Measurements from ENCODE around the gene SOWAHD.
A peak's percentile ranks its signal among the peaks of the same experiment; 100 is the strongest.

SOWAHD gene

DNA sequence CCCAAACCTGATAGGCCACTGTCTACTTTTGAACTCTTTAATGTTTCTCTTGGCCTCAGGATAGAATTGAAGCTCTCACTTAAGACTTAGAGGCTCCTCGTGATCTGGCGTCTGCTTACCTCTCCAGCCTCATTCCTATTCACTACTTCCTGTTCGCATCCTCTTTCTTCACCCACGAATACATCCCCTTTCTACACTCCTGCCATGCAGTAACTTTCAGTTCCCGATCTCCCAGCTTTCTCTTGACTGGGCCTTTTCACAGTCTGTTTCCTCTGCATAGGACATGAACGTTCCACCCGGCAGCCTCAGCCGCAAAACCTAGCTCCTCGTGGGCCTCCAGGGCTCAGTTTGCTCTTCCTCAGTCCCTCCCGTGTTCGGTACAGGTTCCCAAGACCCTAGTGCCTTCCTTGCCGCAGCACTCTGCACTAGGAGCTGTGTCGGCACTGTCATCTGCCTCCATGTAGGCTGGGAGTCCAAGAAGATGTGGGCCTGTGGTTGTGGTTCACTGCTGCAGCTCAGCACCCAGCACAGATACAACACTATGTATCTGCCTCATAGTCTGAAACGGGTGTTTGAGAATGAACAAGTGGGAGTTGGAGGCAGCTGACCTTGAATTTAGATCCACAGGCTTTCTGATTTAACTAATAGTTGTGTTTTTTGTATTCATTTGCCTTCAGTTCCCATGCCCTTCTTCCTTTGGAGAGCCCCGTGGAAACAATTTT, 17.3 kb downstream of the SOWAHD start:
- no peaks in the 10 kb centered on the region for H3K4me1 ChIP-seq (ENCODE audit: control insufficient read depth, insufficient read depth, low read depth, low read length)
- peaks cover 0 to 5% of the 10 kb centered on the region in 2 experiments for H3K36me3 ChIP-seq (ENCODE audit: control insufficient read depth in 1 of 2, insufficient read depth in 2 of 2, low read depth in 1 of 2, low read length in 2 of 2)
- no peaks in the 10 kb centered on the region for H3K79me1 ChIP-seq (replicated peaks; ENCODE audit: low read length, poor library complexity, severe bottlenecking)
- no peak overlapping the region for H2AFZ ChIP-seq (ENCODE audit: low read depth, low read length)
- H3K9ac ChIP-seq (ENCODE audit: low read length): no peak overlapping the region
- H2BK12ac ChIP-seq (ENCODE audit: low read length in 2 of 2): no peak overlapping the region
- WGBS: 88% methylated on average over 10 of the region's 15 CpGs
- no peak overlapping the region for H3K18ac ChIP-seq (ENCODE audit: low read depth in 1 of 2, low read length in 2 of 2)
- no peaks in the 10 kb centered on the region for H3K9me3 ChIP-seq (ENCODE audit: control insufficient read depth, low read length)
- H3K4ac ChIP-seq (ENCODE audit: low read depth in 1 of 2, low read length in 2 of 2): no peak overlapping the region
- no peak overlapping the region for H2BK120ac ChIP-seq (ENCODE audit: low read depth, low read length)
- no peak overlapping the region for H2AK5ac ChIP-seq (ENCODE audit: low read length, severe bottlenecking)
- no peak overlapping the region for H3K14ac ChIP-seq (ENCODE audit: low read length in 2 of 2)
- no peak overlapping the region for H3K23ac ChIP-seq (ENCODE audit: low read length in 2 of 2)
- H3K4me3 ChIP-seq (ENCODE audit: insufficient read depth in 1 of 2, low read depth in 1 of 2, low read length in 2 of 2): no peak overlapping the region
- H3K27ac ChIP-seq (ENCODE audit: low read length, poor library complexity, severe bottlenecking): no peak overlapping the region
- no peak overlapping the region for H2BK15ac ChIP-seq (ENCODE audit: low read depth, poor library complexity, severe bottlenecking)
- no peak for DNase-seq
- no peak overlapping the region for H4K8ac ChIP-seq (ENCODE audit: low read length)
- H2BK5ac ChIP-seq (ENCODE audit: low read depth, low read length, poor library complexity, severe bottlenecking): no peak overlapping the region
- H3K4me2 ChIP-seq (ENCODE audit: low read length, poor library complexity, severe bottlenecking): no peak overlapping the region
- H4K91ac ChIP-seq (ENCODE audit: low read length): no peak overlapping the region
- no peaks in the 10 kb centered on the region for H3K27me3 ChIP-seq (ENCODE audit: control insufficient read depth in 1 of 2, insufficient read depth in 1 of 2, low read length in 2 of 2)

DNA sequence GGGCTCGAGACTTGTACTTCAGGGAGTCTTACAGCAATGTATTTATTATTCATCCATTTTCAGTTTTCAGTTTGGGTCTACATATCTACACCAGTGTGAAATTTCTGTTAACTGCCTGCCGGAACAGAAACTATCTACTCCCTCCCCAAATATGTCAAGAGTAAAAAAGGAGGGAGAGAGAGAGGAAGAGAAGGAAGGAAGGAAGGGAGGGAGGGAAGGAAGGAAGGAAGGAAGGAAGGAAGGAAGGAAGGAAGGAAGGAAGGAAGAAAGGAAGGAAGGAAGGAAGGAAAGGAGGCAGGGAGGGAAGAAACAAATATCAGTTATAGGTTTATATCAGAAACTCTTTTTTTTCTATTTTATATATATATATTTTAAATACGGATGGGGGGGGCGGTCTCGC, 20.4 kb downstream of the SOWAHD start:
- Histone ChIP-seq H4K8ac (ENCODE audit: low read length) (no peak overlapping the region), H3K18ac (ENCODE audit: low read depth in 1 of 2, low read length in 2 of 2) (no peak overlapping the region), H3K4ac (ENCODE audit: low read depth in 1 of 2, low read length in 2 of 2) (no peak overlapping the region), H3K79me1 (replicated peaks; ENCODE audit: low read length, poor library complexity, severe bottlenecking) (no peaks in the 10 kb centered on the region), H2BK120ac (ENCODE audit: low read depth, low read length) (no peak overlapping the region), H2BK5ac (ENCODE audit: low read depth, low read length, poor library complexity, severe bottlenecking) (no peak overlapping the region), H3K36me3 (ENCODE audit: control insufficient read depth in 1 of 2, insufficient read depth in 2 of 2, low read depth in 1 of 2, low read length in 2 of 2) (peaks cover 10 to 27% of the 10 kb centered on the region in 2 experiments), H3K9ac (ENCODE audit: low read length) (no peak overlapping the region), H3K4me2 (ENCODE audit: low read length, poor library complexity, severe bottlenecking) (no peak overlapping the region), H2AK5ac (ENCODE audit: low read length, severe bottlenecking) (no peak overlapping the region), H2AFZ (ENCODE audit: low read depth, low read length) (no peak overlapping the region), H3K14ac (ENCODE audit: low read length in 2 of 2) (no peak overlapping the region), H3K4me1 (ENCODE audit: control insufficient read depth, insufficient read depth, low read depth, low read length) (no peaks in the 10 kb centered on the region), H3K23ac (ENCODE audit: low read length in 2 of 2) (no peak overlapping the region), H3K27ac (ENCODE audit: low read length, poor library complexity, severe bottlenecking) (no peak overlapping the region), H3K9me3 (ENCODE audit: control insufficient read depth, low read length) (no peaks in the 10 kb centered on the region), H3K4me3 (ENCODE audit: insufficient read depth in 1 of 2, low read depth in 1 of 2, low read length in 2 of 2) (no peak overlapping the region), H2BK12ac (ENCODE audit: low read length in 2 of 2) (no peak overlapping the region), H3K27me3 (ENCODE audit: control insufficient read depth in 1 of 2, insufficient read depth in 1 of 2, low read length in 2 of 2) (no peaks in the 10 kb centered on the region), H4K91ac (ENCODE audit: low read length) (no peak overlapping the region), H2BK15ac (ENCODE audit: low read depth, poor library complexity, severe bottlenecking) (no peak overlapping the region)
- WGBS: 92% methylated on average over 3 of the region's 5 CpGs
- DNase-seq: no peak

DNA sequence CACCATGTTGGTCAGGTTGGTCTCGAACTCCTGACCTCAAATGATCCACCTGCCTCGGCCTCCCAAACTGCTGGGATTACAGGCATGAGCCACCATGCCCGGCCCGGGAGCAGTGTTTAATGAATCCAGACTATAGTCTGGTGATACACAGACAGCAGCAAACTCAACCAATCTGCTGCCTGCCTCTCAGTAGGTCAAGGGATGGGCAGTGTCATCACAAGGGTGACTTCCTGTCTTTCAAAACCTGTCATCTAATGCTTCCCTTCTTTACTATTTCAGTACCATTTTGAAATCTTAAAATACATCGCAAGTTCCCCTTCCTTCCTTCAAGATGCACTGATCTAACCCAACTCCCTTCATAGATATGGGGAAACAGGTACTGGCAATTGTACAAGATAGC, 24.6 kb downstream of the SOWAHD start:
- H3K27me3 ChIP-seq (ENCODE audit: control insufficient read depth in 1 of 2, insufficient read depth in 1 of 2, low read length in 2 of 2): peaks cover 0 to 5% of the 10 kb centered on the region in 2 experiments
- no peaks in the 10 kb centered on the region for H3K9me3 ChIP-seq (ENCODE audit: control insufficient read depth, low read length)
- no peak overlapping the region for H3K14ac ChIP-seq (ENCODE audit: low read length in 2 of 2)
- H3K4me3 ChIP-seq (ENCODE audit: insufficient read depth in 1 of 2, low read depth in 1 of 2, low read length in 2 of 2): no peak overlapping the region
- no peak overlapping the region for H3K18ac ChIP-seq (ENCODE audit: low read depth in 1 of 2, low read length in 2 of 2)
- WGBS: 100% methylated on average over 5 of the region's 5 CpGs
- no peak overlapping the region for H3K9ac ChIP-seq (ENCODE audit: low read length)
- no peak for DNase-seq
- no peak overlapping the region for H4K8ac ChIP-seq (ENCODE audit: low read length)
- no peak overlapping the region for H2BK12ac ChIP-seq (ENCODE audit: low read length in 2 of 2)
- H2BK120ac ChIP-seq (ENCODE audit: low read depth, low read length): no peak overlapping the region
- no peak overlapping the region for H3K23ac ChIP-seq (ENCODE audit: low read length in 2 of 2)
- no peaks in the 10 kb centered on the region for H3K4me1 ChIP-seq (ENCODE audit: control insufficient read depth, insufficient read depth, low read depth, low read length)
- no peak overlapping the region for H2BK5ac ChIP-seq (ENCODE audit: low read depth, low read length, poor library complexity, severe bottlenecking)
- H3K4ac ChIP-seq (ENCODE audit: low read depth in 1 of 2, low read length in 2 of 2): no peak overlapping the region
- H3K36me3 ChIP-seq (ENCODE audit: control insufficient read depth in 1 of 2, insufficient read depth in 2 of 2, low read depth in 1 of 2, low read length in 2 of 2): peaks cover 15 to 57% of the 10 kb centered on the region in 2 experiments
- H2AK5ac ChIP-seq (ENCODE audit: low read length, severe bottlenecking): no peak overlapping the region
- no peaks in the 10 kb centered on the region for H3K79me1 ChIP-seq (replicated peaks; ENCODE audit: low read length, poor library complexity, severe bottlenecking)
- no peak overlapping the region for H3K4me2 ChIP-seq (ENCODE audit: low read length, poor library complexity, severe bottlenecking)
- no peak overlapping the region for H2AFZ ChIP-seq (ENCODE audit: low read depth, low read length)
- no peak overlapping the region for H2BK15ac ChIP-seq (ENCODE audit: low read depth, poor library complexity, severe bottlenecking)
- no peak overlapping the region for H3K27ac ChIP-seq (ENCODE audit: low read length, poor library complexity, severe bottlenecking)
- no peak overlapping the region for H4K91ac ChIP-seq (ENCODE audit: low read length)

DNA sequence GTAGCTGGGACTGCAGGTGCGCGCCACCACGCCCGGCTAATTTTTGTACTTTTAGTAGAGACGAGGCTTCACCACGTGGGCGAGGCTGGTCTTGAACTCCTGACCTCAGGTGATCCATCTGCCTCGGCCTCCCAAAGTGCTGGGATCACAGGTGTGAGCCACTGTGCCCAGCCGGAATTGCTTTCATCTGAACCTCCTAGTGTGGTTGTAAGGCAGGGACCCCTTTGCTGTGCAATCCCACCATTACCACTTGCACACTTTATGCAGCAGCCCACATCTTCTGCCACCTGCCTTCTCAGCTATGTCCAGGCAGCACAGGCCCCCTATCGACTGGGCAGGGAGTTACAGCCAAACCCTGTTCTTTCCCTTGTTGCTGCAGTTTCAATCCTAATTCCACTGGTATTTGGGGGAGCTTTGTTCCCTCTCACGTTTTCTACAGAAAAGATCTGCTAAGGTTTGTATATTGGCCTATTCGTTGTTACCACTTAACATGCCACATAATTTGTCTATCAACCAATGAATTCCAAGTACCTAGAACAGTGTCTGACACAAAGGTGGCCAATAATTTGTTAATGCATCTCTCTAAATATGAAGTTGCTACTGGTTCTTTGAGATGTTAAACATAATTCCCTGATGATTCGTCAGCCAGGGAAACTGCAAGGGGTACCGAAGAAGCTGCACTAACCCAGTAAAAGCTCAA, 26.5 kb downstream of the SOWAHD start:
- Histone ChIP-seq H3K79me1 (replicated peaks; ENCODE audit: low read length, poor library complexity, severe bottlenecking) (no peaks in the 10 kb centered on the region), H3K14ac (ENCODE audit: low read length in 2 of 2) (no peak overlapping the region), H2AFZ (ENCODE audit: low read depth, low read length) (no peak overlapping the region), H3K23ac (ENCODE audit: low read length in 2 of 2) (no peak overlapping the region), H2BK15ac (ENCODE audit: low read depth, poor library complexity, severe bottlenecking) (no peak overlapping the region), H3K9me3 (ENCODE audit: control insufficient read depth, low read length) (no peaks in the 10 kb centered on the region), H4K8ac (ENCODE audit: low read length) (no peak overlapping the region), H3K36me3 (ENCODE audit: control insufficient read depth in 1 of 2, insufficient read depth in 2 of 2, low read depth in 1 of 2, low read length in 2 of 2) (peaks cover 19 to 67% of the 10 kb centered on the region in 2 experiments), H3K4me2 (ENCODE audit: low read length, poor library complexity, severe bottlenecking) (no peak overlapping the region), H3K27ac (ENCODE audit: low read length, poor library complexity, severe bottlenecking) (no peak overlapping the region), H3K4me1 (ENCODE audit: control insufficient read depth, insufficient read depth, low read depth, low read length) (peaks cover 3% of the 10 kb centered on the region), H3K4me3 (ENCODE audit: insufficient read depth in 1 of 2, low read depth in 1 of 2, low read length in 2 of 2) (no peak overlapping the region), H2AK5ac (ENCODE audit: low read length, severe bottlenecking) (no peak overlapping the region), H2BK12ac (ENCODE audit: low read length in 2 of 2) (no peak overlapping the region), H4K91ac (ENCODE audit: low read length) (no peak overlapping the region), H3K9ac (ENCODE audit: low read length) (no peak overlapping the region), H3K18ac (ENCODE audit: low read depth in 1 of 2, low read length in 2 of 2) (no peak overlapping the region), H3K27me3 (ENCODE audit: control insufficient read depth in 1 of 2, insufficient read depth in 1 of 2, low read length in 2 of 2) (peaks cover 0 to 5% of the 10 kb centered on the region in 2 experiments), H2BK5ac (ENCODE audit: low read depth, low read length, poor library complexity, severe bottlenecking) (no peak overlapping the region), H3K4ac (ENCODE audit: low read depth in 1 of 2, low read length in 2 of 2) (no peak overlapping the region), H2BK120ac (ENCODE audit: low read depth, low read length) (no peak overlapping the region)
- peak; percentile 38 for DNase-seq
- 97% methylated on average over 12 of the region's 14 CpGs for WGBS

Measured in mesenchymal stem cell (in vitro differentiated cells and primary cell).